ENCODE data around the gene MLH3.

Gene MLH3

DNA sequence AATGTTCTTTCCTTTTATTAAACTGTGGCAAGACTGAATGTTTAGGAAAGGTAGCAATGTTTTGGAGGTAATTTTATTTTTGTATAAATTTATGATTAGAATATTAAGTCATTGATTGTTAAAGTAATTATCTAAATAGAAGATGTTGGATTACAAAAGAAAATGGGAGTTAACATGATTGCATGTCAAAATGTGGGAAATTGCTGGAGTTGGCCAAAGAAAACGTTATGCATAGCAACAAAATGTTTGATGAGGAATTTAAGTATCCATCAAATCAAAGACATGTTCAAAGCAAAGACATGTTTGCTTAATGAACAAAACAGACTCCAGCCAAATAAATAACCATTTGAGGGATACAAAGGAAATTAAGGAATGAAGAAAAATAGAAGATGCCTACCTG lies 3.2 kb upstream of the MLH3 start:
- TF ChIP-seq, protein P1, sequence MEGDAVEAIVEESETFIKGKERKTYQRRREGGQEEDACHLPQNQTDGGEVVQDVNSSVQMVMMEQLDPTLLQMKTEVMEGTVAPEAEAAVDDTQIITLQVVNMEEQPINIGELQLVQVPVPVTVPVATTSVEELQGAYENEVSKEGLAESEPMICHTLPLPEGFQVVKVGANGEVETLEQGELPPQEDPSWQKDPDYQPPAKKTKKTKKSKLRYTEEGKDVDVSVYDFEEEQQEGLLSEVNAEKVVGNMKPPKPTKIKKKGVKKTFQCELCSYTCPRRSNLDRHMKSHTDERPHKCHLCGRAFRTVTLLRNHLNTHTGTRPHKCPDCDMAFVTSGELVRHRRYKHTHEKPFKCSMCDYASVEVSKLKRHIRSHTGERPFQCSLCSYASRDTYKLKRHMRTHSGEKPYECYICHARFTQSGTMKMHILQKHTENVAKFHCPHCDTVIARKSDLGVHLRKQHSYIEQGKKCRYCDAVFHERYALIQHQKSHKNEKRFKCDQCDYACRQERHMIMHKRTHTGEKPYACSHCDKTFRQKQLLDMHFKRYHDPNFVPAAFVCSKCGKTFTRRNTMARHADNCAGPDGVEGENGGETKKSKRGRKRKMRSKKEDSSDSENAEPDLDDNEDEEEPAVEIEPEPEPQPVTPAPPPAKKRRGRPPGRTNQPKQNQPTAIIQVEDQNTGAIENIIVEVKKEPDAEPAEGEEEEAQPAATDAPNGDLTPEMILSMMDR (IDR thresholded peaks at IDR 0.05), result no peak
- H3K27ac ChIP-seq, result no peak overlapping the region
- no peak overlapping the region for H3K4me3 ChIP-seq
- DNase-seq (ENCODE audit: low spot score), result no peak

DNA sequence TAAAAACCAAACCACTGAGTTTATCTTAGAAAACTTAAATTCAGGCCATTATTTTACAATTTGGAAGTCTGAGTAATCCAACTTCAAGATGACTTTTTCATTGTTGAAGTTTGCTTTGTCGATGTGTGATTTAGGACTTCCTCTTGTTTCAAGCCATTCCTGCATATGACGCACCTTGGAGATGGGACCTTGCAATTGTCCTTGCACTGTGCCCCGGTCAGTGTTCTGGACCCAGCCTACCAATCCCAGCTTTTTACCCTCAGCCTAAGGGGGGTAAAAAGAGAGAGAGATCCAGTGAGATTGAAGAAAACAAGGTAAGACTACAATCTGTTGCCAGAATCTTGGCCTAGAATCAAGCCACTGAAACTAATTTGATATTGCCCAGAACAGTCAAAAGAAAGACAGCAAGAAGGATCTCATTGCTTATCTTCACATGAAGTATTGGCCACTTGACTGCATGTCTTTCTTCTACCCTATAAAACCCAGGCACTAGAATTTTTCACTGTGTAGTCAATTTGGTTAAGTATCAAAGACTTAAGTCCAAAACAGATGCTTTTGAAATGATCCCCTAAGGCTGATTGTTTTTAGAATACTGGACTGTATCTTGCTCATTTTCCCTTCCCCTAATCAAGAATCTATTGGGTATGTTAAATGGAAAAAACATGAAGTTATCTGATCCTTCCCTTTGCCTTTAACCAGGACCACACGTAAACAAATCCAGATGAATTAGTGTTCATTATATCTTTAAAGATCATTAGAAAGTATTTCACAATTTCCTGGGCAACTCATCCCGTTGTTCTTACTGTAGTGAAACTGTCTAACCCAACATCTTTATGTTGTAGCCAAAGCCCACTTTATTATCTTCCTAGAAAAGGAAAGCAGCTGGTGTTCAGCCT lies 2.4 kb upstream of the MLH3 start:
- Histone ChIP-seq H3K27ac (no peak overlapping the region), H3K4me3 (no peak overlapping the region)
- DNase-seq (ENCODE audit: low spot score), result no peak
- TF ChIP-seq, protein P1 (IDR thresholded peaks at IDR 0.05), result no peak

GRCh38 chr14:75051556-75051899 lies 261 bp upstream of the MLH3 start:
- no peak for DNase-seq (ENCODE audit: low spot score)
- peak overlapping the region; percentile 90 to 91 for H3K27ac ChIP-seq
- peak overlapping the region; percentile 76 for H3K4me3 ChIP-seq

GRCh38 chr14:75049731-75050201 lies 1.5 kb downstream of the MLH3 start:
- DNase-seq (ENCODE audit: low spot score), result no peak
- TF ChIP-seq, protein P1 (IDR thresholded peaks at IDR 0.05), result no peak
- H3K4me3 ChIP-seq, result peak overlapping the region; percentile 32
- peak overlapping the region; percentile 90 to 91 for H3K27ac ChIP-seq

More at GRCh38 chr14:75051556-75051899, 261 bp upstream of the MLH3 start:
- TF ChIP-seq, protein P1 (IDR thresholded peaks at IDR 0.05), result no peak

GRCh38 chr14:75049136-75049535 lies 2.1 kb downstream of the MLH3 start:
- Histone ChIP-seq H3K27ac (peak overlapping the region; percentile 90 to 91), H3K4me3 (peak overlapping the region; percentile 32)
- DNase-seq (ENCODE audit: low spot score), result no peak
- TF ChIP-seq, protein P1 (IDR thresholded peaks at IDR 0.05), result no peak

- TF ChIP-seq, protein P1 (IDR thresholded peaks at IDR 0.05), result no peak
- no peak overlapping the region for H3K27ac ChIP-seq
- no peak overlapping the region for H3K4me3 ChIP-seq
- no peak for DNase-seq (ENCODE audit: low spot score)
Measured at GRCh38 chr14:75048101-75048500, 3.2 kb downstream of the MLH3 start.

GRCh38 chr14:75047506-75047905 lies 3.8 kb downstream of the MLH3 start:
- Histone ChIP-seq H3K27ac (no peak overlapping the region), H3K4me3 (no peak overlapping the region)
- TF ChIP-seq, protein P1 (IDR thresholded peaks at IDR 0.05), result no peak
- no peak for DNase-seq (ENCODE audit: low spot score)
